SH-SY5Y (cell line): ENCODE measurements around the gene CHPF2.

Experiments used
- GATA2 ChIP-seq: IDR thresholded peaks from 2 replicates; pipeline ENCODE4 v1.6.1; 2011; ENCODE audit warnings: mild to moderate bottlenecking, low read depth, low read length
- GATA3 ChIP-seq: IDR thresholded peaks from 2 replicates; pipeline ENCODE4 v1.6.1; 2011; ENCODE audit warnings: low read depth, mild to moderate bottlenecking, low read length, moderate library complexity

Gene CHPF2

GRCh38 chr7:151280388-151281019 lies 48.2 kb downstream of the CHPF2 start:
- TF ChIP-seq GATA3: no peak
- no peak for TF ChIP-seq GATA2

GRCh38 chr7:151281686-151282085 lies 49.4 kb downstream of the CHPF2 start:
- no peak for TF ChIP-seq GATA3
- TF ChIP-seq GATA2: no peak

- TF ChIP-seq GATA3 (no peak), GATA2 (no peak)
Observed at GRCh38 chr7:151282111-151282510, 49.8 kb downstream of the CHPF2 start.

DNA sequence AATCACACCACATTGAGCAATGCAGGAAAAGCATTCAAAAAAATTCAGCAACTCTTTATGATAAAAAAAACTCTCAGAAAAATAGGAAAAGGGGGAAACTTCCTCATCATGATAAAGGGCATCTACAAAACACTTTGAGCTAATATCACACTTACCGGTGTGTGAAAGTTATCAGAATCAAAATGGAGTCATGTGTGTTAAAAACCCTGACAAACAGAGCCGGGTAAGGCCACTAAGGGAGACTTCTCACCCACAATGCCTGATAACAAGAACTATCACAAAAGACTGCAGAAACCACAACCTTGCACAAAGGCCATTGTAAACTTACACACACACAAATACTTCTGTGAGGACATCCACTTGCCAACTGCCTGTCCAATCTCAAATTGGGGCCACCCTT lies 51.0 kb downstream of the CHPF2 start:
- TF ChIP-seq GATA3 (no peak), GATA2 (no peak)

- TF ChIP-seq GATA3 (no peak), GATA2 (no peak)
Observed at GRCh38 chr7:151286148-151286547, 53.9 kb downstream of the CHPF2 start.
